GM21723 (cell line): ENCODE data around the gene NSUN4.
A peak's percentile ranks its signal among the peaks of the same experiment; 100 is the strongest.
"Not testable (repeated sequence)": the region's sequence is repeated elsewhere in the genome, so short reads cannot be mapped to it uniquely, and the experiment has no call there.

Experiments
- ATAC-seq: cut with Tn5 transposase; IDR thresholded peaks from one replicate; pipeline ENCODE4 v1.9.1; 2021; ENCODE audit warnings: mild to moderate bottlenecking, moderate library complexity; ENCODE audit not compliant: unreplicated experiment

NSUN4 gene

GRCh38 chr1:46325285-46326076, 15.1 kb upstream of the NSUN4 start:
- ATAC-seq: not testable (repeated sequence)

GRCh38 chr1:46328182-46328581, 12.4 kb upstream of the NSUN4 start:
- ATAC-seq: not testable (repeated sequence)

- ATAC-seq: not testable (repeated sequence)
Measured at GRCh38 chr1:46329807-46330206, 10.8 kb upstream of the NSUN4 start.

GRCh38 chr1:46330381-46330780, 10.2 kb upstream of the NSUN4 start:
- ATAC-seq: not testable (repeated sequence)

- peak; percentile 44 for ATAC-seq
Measured at GRCh38 chr1:46331786-46332540, 8.6 kb upstream of the NSUN4 start.

GRCh38 chr1:46333300-46334029, 7.1 kb upstream of the NSUN4 start:
- no peak for ATAC-seq

GRCh38 chr1:46334030-46334384, 6.6 kb upstream of the NSUN4 start:
- ATAC-seq: no peak

- ATAC-seq: no peak
Measured at GRCh38 chr1:46335081-46335480, 5.5 kb upstream of the NSUN4 start.

GRCh38 chr1:46337409-46337808, 3.2 kb upstream of the NSUN4 start:
- ATAC-seq: not testable (repeated sequence)

- ATAC-seq: no peak
Measured at GRCh38 chr1:46341222-46342083, 846 bp downstream of the NSUN4 start.

GRCh38 chr1:46342084-46342656, 1.6 kb downstream of the NSUN4 start:
- no peak for ATAC-seq

GRCh38 chr1:46342677-46343350, 2.2 kb downstream of the NSUN4 start:
- ATAC-seq: no peak

GRCh38 chr1:46343351-46343695, 2.7 kb downstream of the NSUN4 start:
- no peak for ATAC-seq

- ATAC-seq: no peak
Measured at GRCh38 chr1:46343705-46344104, 3.1 kb downstream of the NSUN4 start.

GRCh38 chr1:46344481-46344880, 3.9 kb downstream of the NSUN4 start:
- ATAC-seq: no peak

- no peak for ATAC-seq
Measured at GRCh38 chr1:46345281-46345680, 4.7 kb downstream of the NSUN4 start.

- ATAC-seq: no peak
Measured at GRCh38 chr1:46352363-46352762, 11.8 kb downstream of the NSUN4 start.

GRCh38 chr1:46355920-46356319, 15.3 kb downstream of the NSUN4 start:
- not testable (repeated sequence) for ATAC-seq

GRCh38 chr1:46362158-46362557, 21.6 kb downstream of the NSUN4 start:
- no peak for ATAC-seq

- ATAC-seq: no peak
Measured at GRCh38 chr1:46363121-46363520, 22.5 kb downstream of the NSUN4 start.
